Measurements from ENCODE around the gene YDJC. TPM values are rescaled to one million over a fixed set of nuclear protein-coding genes. Genes with fewer than 3 reads are reported as not detected.
"Not testable (repeated sequence)": the region's sequence is repeated elsewhere in the genome, so short reads cannot be mapped to it uniquely, and the experiment has no call there.

The YDJC gene
- total RNA-seq, 3 donors from 2014 or later (not counting 1 experiment from before 2014, with no cell fraction given), result 20.5 to 24.4 (median 21.6) TPM

- DNase-seq, result no peak
- 91% methylated on average over 7 of the region's 7 CpGs for WGBS (ENCODE audit: insufficient coverage)
- intact Hi-C loops (cut with micrococcal nuclease), result no loop called here
- Mint-ChIP-seq H3K9me3 (no peaks in the 10 kb centered on the region), H3K27me3 (ENCODE audit: low read depth in 2 of 2) (no peaks in the 10 kb centered on the region), H3K4me3 (peak overlapping the region; percentile 10), H3K4me1 (peaks cover 24 to 25% of the 10 kb centered on the region in 2 donors), H3K27ac (no peak overlapping the region), H3K36me3 (no peaks in the 10 kb centered on the region)
- H3K27me3 ChIP-seq (ENCODE audit: control insufficient read depth, insufficient read depth, low read length), result no peaks in the 10 kb centered on the region
- H3K27ac ChIP-seq (ENCODE audit: low read length), result no peak overlapping the region
- H3K9me3 ChIP-seq (ENCODE audit: control insufficient read depth, insufficient read depth, low read length), result no peaks in the 10 kb centered on the region
- TF ChIP-seq, protein P1, sequence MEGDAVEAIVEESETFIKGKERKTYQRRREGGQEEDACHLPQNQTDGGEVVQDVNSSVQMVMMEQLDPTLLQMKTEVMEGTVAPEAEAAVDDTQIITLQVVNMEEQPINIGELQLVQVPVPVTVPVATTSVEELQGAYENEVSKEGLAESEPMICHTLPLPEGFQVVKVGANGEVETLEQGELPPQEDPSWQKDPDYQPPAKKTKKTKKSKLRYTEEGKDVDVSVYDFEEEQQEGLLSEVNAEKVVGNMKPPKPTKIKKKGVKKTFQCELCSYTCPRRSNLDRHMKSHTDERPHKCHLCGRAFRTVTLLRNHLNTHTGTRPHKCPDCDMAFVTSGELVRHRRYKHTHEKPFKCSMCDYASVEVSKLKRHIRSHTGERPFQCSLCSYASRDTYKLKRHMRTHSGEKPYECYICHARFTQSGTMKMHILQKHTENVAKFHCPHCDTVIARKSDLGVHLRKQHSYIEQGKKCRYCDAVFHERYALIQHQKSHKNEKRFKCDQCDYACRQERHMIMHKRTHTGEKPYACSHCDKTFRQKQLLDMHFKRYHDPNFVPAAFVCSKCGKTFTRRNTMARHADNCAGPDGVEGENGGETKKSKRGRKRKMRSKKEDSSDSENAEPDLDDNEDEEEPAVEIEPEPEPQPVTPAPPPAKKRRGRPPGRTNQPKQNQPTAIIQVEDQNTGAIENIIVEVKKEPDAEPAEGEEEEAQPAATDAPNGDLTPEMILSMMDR (IDR thresholded peaks at IDR 0.05), result no peak
- peaks cover 35% of the 10 kb centered on the region for H3K4me1 ChIP-seq (ENCODE audit: control insufficient read depth, insufficient read depth, low read length)
- H3K4me3 ChIP-seq (ENCODE audit: low read length), result no peak overlapping the region
- no peak for ATAC-seq
- H3K36me3 ChIP-seq (ENCODE audit: control insufficient read depth, insufficient read depth, low read length), result peaks cover 9% of the 10 kb centered on the region
Observed at GRCh38 chr22:21650280-21650679, 20.5 kb upstream of the YDJC start.

DNA sequence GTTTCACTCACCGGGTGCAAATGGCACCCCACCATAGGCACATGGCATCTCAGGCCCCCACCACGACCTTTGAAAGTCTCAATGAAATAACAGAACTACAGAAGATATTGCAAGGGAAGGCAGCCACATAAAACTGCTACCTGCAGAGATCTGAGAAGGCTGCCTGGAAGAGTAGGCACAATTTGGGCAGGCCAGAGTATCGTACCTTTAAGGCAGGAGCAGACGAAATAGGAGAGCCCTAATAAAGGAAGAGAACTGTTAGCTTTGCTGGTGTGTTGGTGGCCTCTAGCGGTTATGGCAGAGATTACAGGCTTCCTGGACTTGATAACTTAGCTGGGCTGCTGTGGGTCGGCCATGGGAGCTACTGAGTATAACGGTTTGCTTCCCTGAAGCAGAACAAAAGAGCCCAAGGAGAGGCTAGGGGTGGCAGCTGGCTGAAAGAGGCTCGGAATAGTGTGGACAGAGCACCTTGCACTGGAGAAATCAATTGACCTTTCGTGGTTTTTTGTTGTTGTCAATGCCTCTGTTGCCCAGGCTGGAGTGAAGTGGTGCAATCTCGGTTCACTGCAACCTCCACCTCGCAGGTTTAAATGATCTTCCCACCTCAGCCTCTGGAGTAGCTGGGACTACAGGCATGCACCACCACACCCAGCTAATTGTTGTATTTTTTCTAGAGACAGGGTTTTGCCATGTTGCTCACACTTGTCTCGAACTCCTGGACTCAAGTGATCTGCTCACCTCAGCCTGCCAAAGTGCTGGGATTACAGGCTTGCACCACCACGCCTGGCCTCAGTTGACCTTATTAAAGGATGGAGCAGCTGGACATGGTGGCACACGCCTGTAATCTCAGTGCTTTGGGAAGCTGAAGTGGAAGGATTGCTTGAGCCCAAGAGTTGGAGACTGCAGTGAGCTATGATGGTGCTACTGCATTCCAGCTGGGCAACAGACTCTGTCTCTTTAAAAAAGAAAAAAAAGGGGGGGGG, 17.1 kb upstream of the YDJC start:
- Mint-ChIP-seq H3K4me1 (peaks cover 36 to 42% of the 10 kb centered on the region in 2 donors), H3K4me3 (peak overlapping the region; percentile 40), H3K27ac (peak overlapping the region in 1 of 2 donors; percentile 20), H3K27me3 (ENCODE audit: low read depth in 2 of 2) (no peaks in the 10 kb centered on the region), H3K9me3 (no peaks in the 10 kb centered on the region), H3K36me3 (no peaks in the 10 kb centered on the region)
- H3K36me3 ChIP-seq (ENCODE audit: control insufficient read depth, insufficient read depth, low read length), result peaks cover 16% of the 10 kb centered on the region
- no peak overlapping the region for H3K27ac ChIP-seq (ENCODE audit: low read length)
- intact Hi-C loops (cut with micrococcal nuclease), result no loop called here
- no peaks in the 10 kb centered on the region for H3K9me3 ChIP-seq (ENCODE audit: control insufficient read depth, insufficient read depth, low read length)
- ATAC-seq (peak; percentile 32 to 56 (median 40)), DNase-seq (peak; percentile 70 to 91)
- peaks cover 38% of the 10 kb centered on the region for H3K4me1 ChIP-seq (ENCODE audit: control insufficient read depth, insufficient read depth, low read length)
- no peak overlapping the region for H3K4me3 ChIP-seq (ENCODE audit: low read length)
- TF ChIP-seq, protein P1 (IDR thresholded peaks at IDR 0.05), result peak; percentile 85
- H3K27me3 ChIP-seq (ENCODE audit: control insufficient read depth, insufficient read depth, low read length), result no peaks in the 10 kb centered on the region
- WGBS (ENCODE audit: insufficient coverage), result 56% methylated on average over 14 of the region's 14 CpGs

- peaks cover 36 to 42% of the 10 kb centered on the region in 2 donors for H3K4me1 Mint-ChIP-seq
- H3K9me3 ChIP-seq (ENCODE audit: control insufficient read depth, insufficient read depth, low read length); H3K9me3 Mint-ChIP-seq; H3K27me3 Mint-ChIP-seq (ENCODE audit: low read depth in 2 of 2); H3K27ac Mint-ChIP-seq; H3K36me3 Mint-ChIP-seq; ATAC-seq; H3K4me3 Mint-ChIP-seq; DNase-seq; H3K4me3 ChIP-seq (ENCODE audit: low read length); H3K27me3 ChIP-seq (ENCODE audit: control insufficient read depth, insufficient read depth, low read length); H3K27ac ChIP-seq (ENCODE audit: low read length); intact Hi-C loops (cut with micrococcal nuclease): not testable (repeated sequence)
- 98% methylated on average over 6 of the region's 6 CpGs for WGBS (ENCODE audit: insufficient coverage)
- Histone ChIP-seq H3K4me1 (ENCODE audit: control insufficient read depth, insufficient read depth, low read length) (peaks cover 34% of the 10 kb centered on the region), H3K36me3 (ENCODE audit: control insufficient read depth, insufficient read depth, low read length) (peaks cover 16% of the 10 kb centered on the region)
Observed at GRCh38 chr22:21645513-21645912, 15.7 kb upstream of the YDJC start.

- Histone ChIP-seq H3K4me3 (ENCODE audit: low read length) (no peak overlapping the region), H3K9me3 (ENCODE audit: control insufficient read depth, insufficient read depth, low read length) (no peaks in the 10 kb centered on the region), H3K27me3 (ENCODE audit: control insufficient read depth, insufficient read depth, low read length) (no peaks in the 10 kb centered on the region), H3K36me3 (ENCODE audit: control insufficient read depth, insufficient read depth, low read length) (peaks cover 13% of the 10 kb centered on the region), H3K27ac (ENCODE audit: low read length) (no peak overlapping the region), H3K4me1 (ENCODE audit: control insufficient read depth, insufficient read depth, low read length) (peaks cover 34% of the 10 kb centered on the region)
- no peaks in the 10 kb centered on the region for H3K9me3 Mint-ChIP-seq
- TF ChIP-seq, protein P1 (IDR thresholded peaks at IDR 0.05), result no peak
- ATAC-seq, result no peak
- DNase-seq, result peak in 1 of 2 donors; percentile 41
- H3K27ac Mint-ChIP-seq, result peak overlapping the region; percentile 86 to 90
- peak overlapping the region; percentile 93 for H3K4me3 Mint-ChIP-seq
- intact Hi-C loops (cut with micrococcal nuclease), result no loop called here
- no peaks in the 10 kb centered on the region for H3K27me3 Mint-ChIP-seq (ENCODE audit: low read depth in 2 of 2)
- 86% methylated on average over 22 of the region's 22 CpGs for WGBS (ENCODE audit: insufficient coverage)
- peaks cover 36 to 42% of the 10 kb centered on the region in 2 donors for H3K4me1 Mint-ChIP-seq
- H3K36me3 Mint-ChIP-seq, result no peaks in the 10 kb centered on the region
Observed at GRCh38 chr22:21643533-21644357, 13.9 kb upstream of the YDJC start.

Measured in natural killer cell (primary cell).